Activated B cell treated with CpG ODN at 0.5 μM for 24 hours (primary cell): ENCODE data around the gene OR1K1. TPM values are rescaled to one million over a fixed set of nuclear protein-coding genes. Genes with fewer than 3 reads are reported as not detected.

Source experiments
- ATAC-seq: fragments of 200-7000 bp; cut with Tn5 transposase; one replicate; pipeline ENCODE4 v1.10.0; 2021; ENCODE audit warnings: low read depth, mild to moderate bottlenecking, moderate library complexity
- CTCF ChIA-PET: fragments of 350-600 bp; sonication (Branson Sonifier 250); formaldehyde crosslinking; loops from one replicate; lab custom pipeline; 2021; ENCODE audit warnings: antibody characterized with exemption; lab: Charles Lee
- POLR2A ChIA-PET: fragments of 350-600 bp; sonication (Branson Sonifier 250); formaldehyde crosslinking; loops from one replicate; lab custom pipeline; 2021; ENCODE audit warnings: antibody characterized with exemption; lab: Charles Lee
- DNase-seq: peaks from one replicate; pipeline ENCODE4 v3.0.0; 2022
- H3K27ac Mint-ChIP-seq: one replicate; pipeline ENCODE4 v1.8.0; 2020; ENCODE audit warnings: mixed read lengths
- H3K27me3 Mint-ChIP-seq: one replicate; pipeline ENCODE4 v1.8.0; 2021; ENCODE audit warnings: mixed read lengths
- H3K36me3 Mint-ChIP-seq: one replicate; pipeline ENCODE4 v1.8.0; 2021; ENCODE audit warnings: low read depth, mixed read lengths
- H3K4me1 Mint-ChIP-seq: one replicate; pipeline ENCODE4 v1.8.0; 2021; ENCODE audit warnings: mixed read lengths
- H3K4me3 Mint-ChIP-seq: one replicate; pipeline ENCODE4 v1.8.0; 2020; ENCODE audit warnings: mild to moderate bottlenecking, mixed read lengths
- H3K9me3 Mint-ChIP-seq: one replicate; pipeline ENCODE4 v1.8.0; 2020; ENCODE audit warnings: mixed read lengths
- intact Hi-C: fragments of 100-400 bp; cut with micrococcal nuclease; formaldehyde crosslinking; loops from one replicate; pipeline ENCODE4 v1.15.1; 2024
- total RNA-seq: library from RNA; stranded (reverse); gene quantifications from 2 replicates; pipeline ENCODE4 v1.2.3, GENCODE V29; 2022
- TF ChIP-seq, protein P1 (sequence below): fragments of 200-600 bp; IDR thresholded peaks from one replicate; pipeline ENCODE4 v1.8.0; 2022; ENCODE audit warnings: antibody characterized with exemption, mild to moderate bottlenecking

Gene OR1K1
- total RNA-seq, 1 donor from 2014 or later = not detected

GRCh38 chr9:122777935-122778627, 21.8 kb upstream of the OR1K1 start:
- H3K4me3 Mint-ChIP-seq = no peak overlapping the region
- ATAC-seq (no peak), DNase-seq (no peak)
- peaks cover 2% of the 10 kb centered on the region for H3K36me3 Mint-ChIP-seq
- H3K9me3 Mint-ChIP-seq = peaks cover 6% of the 10 kb centered on the region
- CTCF ChIA-PET = no interaction called here
- intact Hi-C loops = no loop called here
- H3K27ac Mint-ChIP-seq = no peak overlapping the region
- no peaks in the 10 kb centered on the region for H3K27me3 Mint-ChIP-seq
- H3K4me1 Mint-ChIP-seq = no peaks in the 10 kb centered on the region
- TF ChIP-seq, protein P1, sequence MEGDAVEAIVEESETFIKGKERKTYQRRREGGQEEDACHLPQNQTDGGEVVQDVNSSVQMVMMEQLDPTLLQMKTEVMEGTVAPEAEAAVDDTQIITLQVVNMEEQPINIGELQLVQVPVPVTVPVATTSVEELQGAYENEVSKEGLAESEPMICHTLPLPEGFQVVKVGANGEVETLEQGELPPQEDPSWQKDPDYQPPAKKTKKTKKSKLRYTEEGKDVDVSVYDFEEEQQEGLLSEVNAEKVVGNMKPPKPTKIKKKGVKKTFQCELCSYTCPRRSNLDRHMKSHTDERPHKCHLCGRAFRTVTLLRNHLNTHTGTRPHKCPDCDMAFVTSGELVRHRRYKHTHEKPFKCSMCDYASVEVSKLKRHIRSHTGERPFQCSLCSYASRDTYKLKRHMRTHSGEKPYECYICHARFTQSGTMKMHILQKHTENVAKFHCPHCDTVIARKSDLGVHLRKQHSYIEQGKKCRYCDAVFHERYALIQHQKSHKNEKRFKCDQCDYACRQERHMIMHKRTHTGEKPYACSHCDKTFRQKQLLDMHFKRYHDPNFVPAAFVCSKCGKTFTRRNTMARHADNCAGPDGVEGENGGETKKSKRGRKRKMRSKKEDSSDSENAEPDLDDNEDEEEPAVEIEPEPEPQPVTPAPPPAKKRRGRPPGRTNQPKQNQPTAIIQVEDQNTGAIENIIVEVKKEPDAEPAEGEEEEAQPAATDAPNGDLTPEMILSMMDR = no peak
- POLR2A ChIA-PET = no interaction called here

GRCh38 chr9:122779181-122779580, 20.7 kb upstream of the OR1K1 start:
- Mint-ChIP-seq H3K27ac (no peak overlapping the region), H3K4me1 (no peaks in the 10 kb centered on the region), H3K27me3 (no peaks in the 10 kb centered on the region), H3K4me3 (no peak overlapping the region), H3K36me3 (no peaks in the 10 kb centered on the region), H3K9me3 (no peaks in the 10 kb centered on the region)
- TF ChIP-seq, protein P1 = no peak
- ChIA-PET CTCF (no interaction called here), POLR2A (no interaction called here)
- DNase-seq (no peak), ATAC-seq (no peak)
- intact Hi-C loops = no loop called here

DNA sequence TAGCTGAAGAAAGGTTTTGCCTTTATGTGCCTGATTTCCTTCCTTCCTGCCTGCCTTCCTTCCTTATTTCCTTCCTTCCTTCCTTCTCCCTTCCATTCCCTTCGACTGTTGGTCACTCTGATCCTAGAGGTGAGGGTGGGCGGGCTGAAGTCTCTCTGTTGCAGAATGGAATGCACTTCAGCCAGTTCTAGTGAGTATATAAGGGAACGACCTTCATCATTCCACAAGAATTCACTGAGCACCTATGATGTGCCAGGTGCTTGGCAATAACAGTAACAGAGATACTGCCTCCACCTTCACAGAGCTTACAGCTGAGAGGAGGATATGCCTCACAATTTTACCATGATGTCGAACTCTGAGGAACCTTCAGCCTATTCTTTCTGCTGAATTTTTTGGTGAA, 19.9 kb upstream of the OR1K1 start:
- Mint-ChIP-seq H3K9me3 (no peaks in the 10 kb centered on the region), H3K27ac (no peak overlapping the region), H3K4me1 (no peaks in the 10 kb centered on the region), H3K27me3 (no peaks in the 10 kb centered on the region), H3K4me3 (no peak overlapping the region), H3K36me3 (no peaks in the 10 kb centered on the region)
- intact Hi-C loops = no loop called here
- TF ChIP-seq, protein P1 = no peak
- ChIA-PET CTCF (no interaction called here), POLR2A (no interaction called here)
- DNase-seq = no peak
- ATAC-seq = no peak

DNA sequence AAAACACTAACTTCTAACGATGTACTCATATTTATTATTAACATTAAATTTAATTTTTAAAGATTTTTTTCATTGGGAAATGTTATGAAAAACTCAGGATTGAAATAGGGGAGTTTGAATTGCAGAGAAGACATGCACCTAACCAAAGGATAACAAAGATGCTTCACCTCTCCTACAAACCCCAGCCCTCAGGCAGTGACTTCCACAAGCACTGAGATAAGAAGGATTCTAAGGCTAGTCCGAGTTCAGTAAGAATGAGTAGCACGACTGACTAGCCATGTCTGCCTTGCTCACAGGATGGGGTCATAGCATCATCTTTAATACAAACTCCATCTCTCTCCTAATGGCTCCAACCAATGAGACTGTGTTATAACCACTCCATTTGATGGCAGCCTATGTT, 18.3 kb upstream of the OR1K1 start:
- TF ChIP-seq, protein P1 = no peak
- Mint-ChIP-seq H3K4me3 (no peak overlapping the region), H3K27ac (no peak overlapping the region), H3K27me3 (no peaks in the 10 kb centered on the region), H3K4me1 (no peaks in the 10 kb centered on the region), H3K9me3 (no peaks in the 10 kb centered on the region), H3K36me3 (no peaks in the 10 kb centered on the region)
- DNase-seq (no peak), ATAC-seq (no peak)
- POLR2A ChIA-PET = no interaction called here
- intact Hi-C loops = no loop called here
- CTCF ChIA-PET = no interaction called here

DNA sequence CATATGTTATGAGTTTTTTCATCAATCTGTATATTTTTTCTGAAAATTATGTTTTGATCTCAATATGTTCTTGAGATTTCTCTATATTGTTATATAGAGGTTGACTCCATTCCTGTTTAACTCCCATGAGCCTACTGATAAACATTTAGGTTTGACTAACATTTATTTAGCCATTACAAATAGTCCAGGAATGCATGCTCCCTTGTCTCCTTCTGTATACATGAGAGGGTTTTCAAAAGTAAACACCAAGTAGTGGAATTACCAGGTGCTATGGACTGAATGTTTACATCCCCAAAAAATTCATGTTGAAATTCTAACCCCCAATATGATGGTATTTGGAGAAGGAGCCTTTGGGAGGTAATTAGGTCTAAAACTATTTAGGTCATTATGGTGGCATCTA, 14.7 kb upstream of the OR1K1 start:
- ATAC-seq = no peak
- Mint-ChIP-seq H3K27ac (no peak overlapping the region), H3K36me3 (no peaks in the 10 kb centered on the region), H3K4me1 (no peaks in the 10 kb centered on the region), H3K4me3 (no peak overlapping the region), H3K27me3 (no peaks in the 10 kb centered on the region), H3K9me3 (no peaks in the 10 kb centered on the region)
- DNase-seq = no peak
- ChIA-PET CTCF (no interaction called here), POLR2A (no interaction called here)
- TF ChIP-seq, protein P1 = no peak
- intact Hi-C loops = no loop called here
